ENCODE data around the gene CCER1. TPM values are rescaled to one million over a fixed set of nuclear protein-coding genes. Genes with fewer than 3 reads are reported as not detected.

Gene CCER1
- total RNA-seq, 4 donors from 2014 or later: not detected

DNA sequence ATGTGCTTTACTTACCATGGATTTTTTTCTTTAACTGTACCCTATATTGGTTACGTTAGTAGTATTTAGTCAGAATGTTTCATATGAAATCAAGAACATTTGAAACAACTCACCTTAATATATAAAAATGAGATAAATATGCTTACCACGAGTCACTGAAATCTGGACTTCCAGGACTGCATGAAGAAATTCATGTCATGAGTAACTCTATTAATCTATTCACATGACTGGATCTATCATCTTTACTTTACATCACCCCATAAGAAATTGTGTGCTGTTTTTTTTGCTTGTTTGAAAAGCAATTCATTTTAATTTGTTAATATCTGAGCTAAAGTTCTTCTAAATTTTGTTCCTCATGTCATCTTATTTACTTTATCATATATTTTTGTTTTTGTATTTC is 44.6 kb upstream of the CCER1 start:
- Histone ChIP-seq H3K4me3 (no peak overlapping the region), H3K36me3 (no peaks in the 10 kb centered on the region), H3K9me3 (no peaks in the 10 kb centered on the region), H3K27me3 (no peaks in the 10 kb centered on the region), H3K4me1 (no peaks in the 10 kb centered on the region), H3K27ac (replicated peaks in 1 of 4) (no peak overlapping the region)
- no peak for TF ChIP-seq POLR2AphosphoS5 (IDR thresholded peaks at IDR 0.05)
- TF ChIP-seq, protein P1, sequence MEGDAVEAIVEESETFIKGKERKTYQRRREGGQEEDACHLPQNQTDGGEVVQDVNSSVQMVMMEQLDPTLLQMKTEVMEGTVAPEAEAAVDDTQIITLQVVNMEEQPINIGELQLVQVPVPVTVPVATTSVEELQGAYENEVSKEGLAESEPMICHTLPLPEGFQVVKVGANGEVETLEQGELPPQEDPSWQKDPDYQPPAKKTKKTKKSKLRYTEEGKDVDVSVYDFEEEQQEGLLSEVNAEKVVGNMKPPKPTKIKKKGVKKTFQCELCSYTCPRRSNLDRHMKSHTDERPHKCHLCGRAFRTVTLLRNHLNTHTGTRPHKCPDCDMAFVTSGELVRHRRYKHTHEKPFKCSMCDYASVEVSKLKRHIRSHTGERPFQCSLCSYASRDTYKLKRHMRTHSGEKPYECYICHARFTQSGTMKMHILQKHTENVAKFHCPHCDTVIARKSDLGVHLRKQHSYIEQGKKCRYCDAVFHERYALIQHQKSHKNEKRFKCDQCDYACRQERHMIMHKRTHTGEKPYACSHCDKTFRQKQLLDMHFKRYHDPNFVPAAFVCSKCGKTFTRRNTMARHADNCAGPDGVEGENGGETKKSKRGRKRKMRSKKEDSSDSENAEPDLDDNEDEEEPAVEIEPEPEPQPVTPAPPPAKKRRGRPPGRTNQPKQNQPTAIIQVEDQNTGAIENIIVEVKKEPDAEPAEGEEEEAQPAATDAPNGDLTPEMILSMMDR (IDR thresholded peaks at IDR 0.05): no peak
- no peak for TF ChIP-seq POLR2A (IDR thresholded peaks at IDR 0.05; ENCODE audit: low read depth)
- no peak for TF ChIP-seq EP300 (IDR thresholded peaks at IDR 0.05)
- intact Hi-C loops (cut with DNase I): no loop called here
- 98% methylated on average over 2 of the region's 2 CpGs for WGBS
- DNase-seq (ENCODE audit: extremely low spot score): no peak

DNA sequence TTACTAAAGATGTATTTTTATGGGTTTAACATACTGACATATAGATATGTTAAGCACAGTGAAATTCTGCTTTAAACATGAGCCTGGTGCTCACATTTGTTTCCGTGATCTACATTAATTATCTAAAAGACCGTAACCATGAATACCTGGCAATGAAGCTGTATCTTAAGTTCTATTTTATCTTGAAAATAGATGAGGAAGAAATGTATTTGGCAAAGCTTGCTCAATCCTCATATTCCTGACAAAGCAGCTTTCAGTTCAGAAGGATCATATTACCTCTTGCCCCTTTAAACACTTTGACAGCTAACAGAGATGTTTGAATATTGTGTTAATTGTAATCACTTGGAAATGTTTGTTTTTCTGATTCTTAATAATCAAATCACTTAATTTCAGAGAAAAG is 40.0 kb upstream of the CCER1 start:
- Histone ChIP-seq H3K4me3 (no peak overlapping the region), H3K27ac (replicated peaks in 1 of 4) (no peak overlapping the region), H3K4me1 (no peaks in the 10 kb centered on the region), H3K9me3 (no peaks in the 10 kb centered on the region), H3K27me3 (no peaks in the 10 kb centered on the region), H3K36me3 (no peaks in the 10 kb centered on the region)
- no peak for DNase-seq (ENCODE audit: extremely low spot score)
- no peak for TF ChIP-seq POLR2A (IDR thresholded peaks at IDR 0.05; ENCODE audit: low read depth)
- TF ChIP-seq POLR2AphosphoS5 (IDR thresholded peaks at IDR 0.05): no peak
- TF ChIP-seq, protein P1 (IDR thresholded peaks at IDR 0.05): no peak
- TF ChIP-seq EP300 (IDR thresholded peaks at IDR 0.05): no peak
- intact Hi-C loops (cut with DNase I): no loop called here
- WGBS: 68% methylated on average over 2 of the region's 2 CpGs

DNA sequence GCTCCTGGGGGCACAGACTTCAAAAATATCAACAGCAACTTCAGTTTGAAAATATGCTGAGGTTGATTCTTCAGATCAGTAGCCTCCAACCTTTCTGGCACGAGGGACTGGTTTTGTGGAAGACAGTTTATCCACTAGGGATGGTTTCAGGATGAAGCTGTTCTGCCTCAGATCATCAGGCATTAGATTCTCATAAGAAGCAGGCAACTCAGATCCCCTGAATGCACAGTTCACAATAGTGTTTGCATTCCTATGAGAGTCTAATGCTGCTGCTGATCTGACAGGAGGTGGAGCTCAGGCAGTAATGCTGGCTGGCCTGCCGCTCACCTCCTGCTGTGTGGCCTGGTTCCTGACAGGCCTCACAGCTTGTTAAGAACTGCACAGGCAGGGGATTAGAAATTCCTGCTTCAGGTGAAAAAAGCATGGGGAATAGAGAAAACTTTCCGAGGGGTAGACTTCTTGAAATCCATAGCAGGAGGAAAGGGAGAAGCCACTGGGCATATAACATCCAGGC is 37.0 kb upstream of the CCER1 start:
- Histone ChIP-seq H3K27ac (replicated peaks in 1 of 4) (no peak overlapping the region), H3K27me3 (no peaks in the 10 kb centered on the region), H3K4me3 (no peak overlapping the region), H3K9me3 (no peaks in the 10 kb centered on the region), H3K36me3 (no peaks in the 10 kb centered on the region), H3K4me1 (no peaks in the 10 kb centered on the region)
- intact Hi-C loops (cut with DNase I): no loop called here
- TF ChIP-seq POLR2AphosphoS5 (IDR thresholded peaks at IDR 0.05): no peak
- TF ChIP-seq, protein P1 (IDR thresholded peaks at IDR 0.05): no peak
- no peak for TF ChIP-seq POLR2A (IDR thresholded peaks at IDR 0.05; ENCODE audit: low read depth)
- no peak for TF ChIP-seq EP300 (IDR thresholded peaks at IDR 0.05)
- no peak for DNase-seq (ENCODE audit: extremely low spot score)
- WGBS: 84% methylated on average over 3 of the region's 3 CpGs

DNA sequence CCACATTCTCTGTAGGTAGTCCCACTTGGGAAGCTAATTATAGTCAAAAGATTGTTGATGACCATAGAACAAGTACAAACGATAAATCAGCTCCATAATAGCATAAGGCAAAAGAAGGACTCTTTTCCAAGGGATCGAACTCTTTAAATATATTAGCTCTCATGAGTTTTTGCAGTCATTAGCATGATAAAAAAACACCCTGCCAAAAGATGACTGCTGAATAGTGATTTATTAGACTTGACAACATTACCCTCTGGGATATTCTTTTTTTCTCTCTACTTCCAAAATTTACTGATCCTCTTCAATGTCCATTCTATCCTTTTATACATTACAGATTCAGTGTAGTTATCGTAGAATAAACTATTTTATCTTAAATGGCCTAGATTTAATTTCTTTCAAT is 35.6 kb upstream of the CCER1 start:
- Histone ChIP-seq H3K36me3 (no peaks in the 10 kb centered on the region), H3K27ac (replicated peaks in 1 of 4) (no peak overlapping the region), H3K9me3 (no peaks in the 10 kb centered on the region), H3K4me1 (no peaks in the 10 kb centered on the region), H3K27me3 (no peaks in the 10 kb centered on the region), H3K4me3 (no peak overlapping the region)
- intact Hi-C loops (cut with DNase I): no loop called here
- TF ChIP-seq, protein P1 (IDR thresholded peaks at IDR 0.05): no peak
- no peak for DNase-seq (ENCODE audit: extremely low spot score)
- 54% methylated on average over 3 of the region's 3 CpGs for WGBS

DNA sequence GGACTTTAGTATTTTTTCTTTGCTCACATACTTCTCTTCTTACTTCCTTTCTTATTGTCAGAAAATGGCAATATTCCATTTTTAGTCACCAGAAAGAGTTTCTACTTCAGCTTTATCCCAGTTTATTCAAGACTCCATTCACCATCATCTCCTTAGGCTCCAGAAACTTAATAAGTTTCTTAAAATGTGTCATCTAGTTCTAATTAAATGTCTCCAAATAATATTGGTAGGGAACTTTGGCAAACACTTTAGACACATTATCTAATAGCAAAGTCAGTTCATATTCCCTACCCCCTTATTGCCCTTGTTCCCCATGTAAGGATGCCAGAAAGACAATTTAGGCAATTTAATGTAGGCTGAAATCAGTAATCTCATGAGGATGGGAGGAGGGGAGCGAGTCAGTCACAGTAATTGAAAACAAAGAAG is 34.7 kb upstream of the CCER1 start:
- no peak for DNase-seq (ENCODE audit: extremely low spot score)
- Histone ChIP-seq H3K27ac (replicated peaks in 1 of 4) (no peak overlapping the region), H3K27me3 (no peaks in the 10 kb centered on the region), H3K36me3 (no peaks in the 10 kb centered on the region), H3K9me3 (no peaks in the 10 kb centered on the region), H3K4me3 (no peak overlapping the region), H3K4me1 (no peaks in the 10 kb centered on the region)
- WGBS: 83% methylated on average over 1 of the region's 1 CpG
- TF ChIP-seq POLR2A (IDR thresholded peaks at IDR 0.05; ENCODE audit: low read depth) (no peak), EP300 (IDR thresholded peaks at IDR 0.05) (no peak), POLR2AphosphoS5 (IDR thresholded peaks at IDR 0.05) (no peak)
- TF ChIP-seq, protein P1 (IDR thresholded peaks at IDR 0.05): no peak
- intact Hi-C loops (cut with DNase I): no loop called here

All from esophagus muscularis mucosa (tissue), 4 donors.